ENCODE data around the gene EHD4.

The EHD4 gene

GRCh38 chr15:41961001-41961518 lies 11.3 kb downstream of the EHD4 start:
- no peaks in the 10 kb centered on the region for H3K27me3 ChIP-seq (ENCODE audit: control insufficient read depth, insufficient read depth, low read length)
- no peaks in the 10 kb centered on the region for H3K4me1 ChIP-seq (ENCODE audit: control insufficient read depth, insufficient read depth, low read length)
- no peaks in the 10 kb centered on the region for H3K9me3 ChIP-seq (ENCODE audit: control insufficient read depth, insufficient read depth, low read length)
- H3K36me3 ChIP-seq (ENCODE audit: control insufficient read depth, insufficient read depth, low read length) = no peaks in the 10 kb centered on the region
- H3K9ac ChIP-seq (ENCODE audit: low read depth, low read length) = no peak overlapping the region
- no peak overlapping the region for H3K4me3 ChIP-seq (ENCODE audit: low read depth, low read length)

GRCh38 chr15:41958002-41958420 lies 14.3 kb downstream of the EHD4 start:
- Histone ChIP-seq H3K36me3 (ENCODE audit: control insufficient read depth, insufficient read depth, low read length) (peaks cover 4% of the 10 kb centered on the region), H3K4me1 (ENCODE audit: control insufficient read depth, insufficient read depth, low read length) (no peaks in the 10 kb centered on the region), H3K9ac (ENCODE audit: low read depth, low read length) (no peak overlapping the region), H3K4me3 (ENCODE audit: low read depth, low read length) (no peak overlapping the region), H3K27me3 (ENCODE audit: control insufficient read depth, insufficient read depth, low read length) (no peaks in the 10 kb centered on the region), H3K9me3 (ENCODE audit: control insufficient read depth, insufficient read depth, low read length) (no peaks in the 10 kb centered on the region)

GRCh38 chr15:41957021-41957897 lies 15.1 kb downstream of the EHD4 start:
- Histone ChIP-seq H3K4me1 (ENCODE audit: control insufficient read depth, insufficient read depth, low read length) (no peaks in the 10 kb centered on the region), H3K9ac (ENCODE audit: low read depth, low read length) (no peak overlapping the region), H3K9me3 (ENCODE audit: control insufficient read depth, insufficient read depth, low read length) (no peaks in the 10 kb centered on the region), H3K27me3 (ENCODE audit: control insufficient read depth, insufficient read depth, low read length) (no peaks in the 10 kb centered on the region), H3K4me3 (ENCODE audit: low read depth, low read length) (no peak overlapping the region), H3K36me3 (ENCODE audit: control insufficient read depth, insufficient read depth, low read length) (peaks cover 7% of the 10 kb centered on the region)

GRCh38 chr15:41955807-41956525 lies 16.4 kb downstream of the EHD4 start:
- Histone ChIP-seq H3K9ac (ENCODE audit: low read depth, low read length) (no peak overlapping the region), H3K9me3 (ENCODE audit: control insufficient read depth, insufficient read depth, low read length) (no peaks in the 10 kb centered on the region), H3K36me3 (ENCODE audit: control insufficient read depth, insufficient read depth, low read length) (peaks cover 12% of the 10 kb centered on the region), H3K27me3 (ENCODE audit: control insufficient read depth, insufficient read depth, low read length) (no peaks in the 10 kb centered on the region), H3K4me1 (ENCODE audit: control insufficient read depth, insufficient read depth, low read length) (no peaks in the 10 kb centered on the region), H3K4me3 (ENCODE audit: low read depth, low read length) (no peak overlapping the region)

GRCh38 chr15:41955100-41955499 lies 17.3 kb downstream of the EHD4 start:
- Histone ChIP-seq H3K9me3 (ENCODE audit: control insufficient read depth, insufficient read depth, low read length) (no peaks in the 10 kb centered on the region), H3K27me3 (ENCODE audit: control insufficient read depth, insufficient read depth, low read length) (no peaks in the 10 kb centered on the region), H3K9ac (ENCODE audit: low read depth, low read length) (no peak overlapping the region), H3K36me3 (ENCODE audit: control insufficient read depth, insufficient read depth, low read length) (peaks cover 12% of the 10 kb centered on the region), H3K4me1 (ENCODE audit: control insufficient read depth, insufficient read depth, low read length) (no peaks in the 10 kb centered on the region), H3K4me3 (ENCODE audit: low read depth, low read length) (no peak overlapping the region)

- Histone ChIP-seq H3K9ac (ENCODE audit: low read depth, low read length) (no peak overlapping the region), H3K36me3 (ENCODE audit: control insufficient read depth, insufficient read depth, low read length) (peaks cover 12% of the 10 kb centered on the region), H3K27me3 (ENCODE audit: control insufficient read depth, insufficient read depth, low read length) (no peaks in the 10 kb centered on the region), H3K9me3 (ENCODE audit: control insufficient read depth, insufficient read depth, low read length) (no peaks in the 10 kb centered on the region), H3K4me3 (ENCODE audit: low read depth, low read length) (no peak overlapping the region), H3K4me1 (ENCODE audit: control insufficient read depth, insufficient read depth, low read length) (no peaks in the 10 kb centered on the region)
Measured at GRCh38 chr15:41954036-41954435, 18.3 kb downstream of the EHD4 start.

GRCh38 chr15:41952013-41952563 lies 20.3 kb downstream of the EHD4 start:
- no peak overlapping the region for H3K9ac ChIP-seq (ENCODE audit: low read depth, low read length)
- no peaks in the 10 kb centered on the region for H3K4me1 ChIP-seq (ENCODE audit: control insufficient read depth, insufficient read depth, low read length)
- no peaks in the 10 kb centered on the region for H3K9me3 ChIP-seq (ENCODE audit: control insufficient read depth, insufficient read depth, low read length)
- peaks cover 12% of the 10 kb centered on the region for H3K36me3 ChIP-seq (ENCODE audit: control insufficient read depth, insufficient read depth, low read length)
- no peaks in the 10 kb centered on the region for H3K27me3 ChIP-seq (ENCODE audit: control insufficient read depth, insufficient read depth, low read length)
- no peak overlapping the region for H3K4me3 ChIP-seq (ENCODE audit: low read depth, low read length)

- Histone ChIP-seq H3K36me3 (ENCODE audit: control insufficient read depth, insufficient read depth, low read length) (peaks cover 12% of the 10 kb centered on the region), H3K9me3 (ENCODE audit: control insufficient read depth, insufficient read depth, low read length) (no peaks in the 10 kb centered on the region), H3K4me1 (ENCODE audit: control insufficient read depth, insufficient read depth, low read length) (no peaks in the 10 kb centered on the region), H3K4me3 (ENCODE audit: low read depth, low read length) (no peak overlapping the region), H3K27me3 (ENCODE audit: control insufficient read depth, insufficient read depth, low read length) (no peaks in the 10 kb centered on the region), H3K9ac (ENCODE audit: low read depth, low read length) (no peak overlapping the region)
Measured at GRCh38 chr15:41951571-41951970, 20.8 kb downstream of the EHD4 start.

GRCh38 chr15:41950489-41950888 lies 21.9 kb downstream of the EHD4 start:
- Histone ChIP-seq H3K4me3 (ENCODE audit: low read depth, low read length) (no peak overlapping the region), H3K27me3 (ENCODE audit: control insufficient read depth, insufficient read depth, low read length) (no peaks in the 10 kb centered on the region), H3K9ac (ENCODE audit: low read depth, low read length) (no peak overlapping the region), H3K9me3 (ENCODE audit: control insufficient read depth, insufficient read depth, low read length) (no peaks in the 10 kb centered on the region), H3K4me1 (ENCODE audit: control insufficient read depth, insufficient read depth, low read length) (no peaks in the 10 kb centered on the region), H3K36me3 (ENCODE audit: control insufficient read depth, insufficient read depth, low read length) (peaks cover 12% of the 10 kb centered on the region)

- Histone ChIP-seq H3K4me1 (ENCODE audit: control insufficient read depth, insufficient read depth, low read length) (no peaks in the 10 kb centered on the region), H3K27me3 (ENCODE audit: control insufficient read depth, insufficient read depth, low read length) (no peaks in the 10 kb centered on the region), H3K36me3 (ENCODE audit: control insufficient read depth, insufficient read depth, low read length) (peaks cover 12% of the 10 kb centered on the region), H3K9me3 (ENCODE audit: control insufficient read depth, insufficient read depth, low read length) (no peaks in the 10 kb centered on the region), H3K9ac (ENCODE audit: low read depth, low read length) (no peak overlapping the region), H3K4me3 (ENCODE audit: low read depth, low read length) (no peak overlapping the region)
Measured at GRCh38 chr15:41950127-41950483, 22.3 kb downstream of the EHD4 start.

- Histone ChIP-seq H3K9ac (ENCODE audit: low read depth, low read length) (no peak overlapping the region), H3K4me1 (ENCODE audit: control insufficient read depth, insufficient read depth, low read length) (no peaks in the 10 kb centered on the region), H3K4me3 (ENCODE audit: low read depth, low read length) (no peak overlapping the region), H3K9me3 (ENCODE audit: control insufficient read depth, insufficient read depth, low read length) (no peaks in the 10 kb centered on the region), H3K27me3 (ENCODE audit: control insufficient read depth, insufficient read depth, low read length) (no peaks in the 10 kb centered on the region), H3K36me3 (ENCODE audit: control insufficient read depth, insufficient read depth, low read length) (peaks cover 12% of the 10 kb centered on the region)
Measured at GRCh38 chr15:41949401-41950126, 22.8 kb downstream of the EHD4 start.
